Tongue (tissue), 2 donors: ENCODE results near the gene COMMD7. TPM values are rescaled to one million over a fixed set of nuclear protein-coding genes. Genes with fewer than 3 reads are reported as not detected.
A peak's percentile ranks its signal among the peaks of the same experiment; 100 is the strongest.

Experiments used
- DNase-seq: peaks from one replicate; pipeline ENCODE4 v3.0.0-alpha.2; 2015
- total RNA-seq: library from RNA; depleted of rRNA; stranded (reverse); fragments of >200 nt; gene quantifications from one replicate; pipeline ENCODE4 v1.2.3, GENCODE V29; 2014

Gene COMMD7
- total RNA-seq, 1 donor from 2014 or later, result 20.9 TPM

GRCh38 chr20:32675223-32675975 is 67.9 kb downstream of the COMMD7 start:
- DNase-seq, result no peak

DNA sequence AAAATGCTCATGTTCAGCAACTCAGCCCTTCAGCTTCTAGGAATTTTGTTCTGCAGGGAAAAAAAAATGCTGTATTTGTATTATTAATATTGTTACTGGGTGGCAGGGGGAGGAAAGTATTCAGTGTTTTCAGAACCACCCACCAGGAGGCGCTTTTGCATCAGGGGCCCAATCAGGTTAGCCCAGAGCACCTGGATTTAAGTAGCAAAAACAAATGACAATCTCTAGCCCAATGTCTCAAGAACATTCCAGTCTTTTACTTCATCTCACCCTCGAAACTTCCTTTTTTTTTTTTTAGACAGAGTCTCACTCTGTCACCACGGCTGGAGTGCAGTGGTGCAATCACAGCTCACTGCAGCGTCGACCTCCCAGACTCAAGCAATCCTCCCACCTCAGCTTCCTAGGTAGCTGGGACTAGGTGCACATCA is 68.9 kb downstream of the COMMD7 start:
- peak; percentile 51 for DNase-seq

DNA sequence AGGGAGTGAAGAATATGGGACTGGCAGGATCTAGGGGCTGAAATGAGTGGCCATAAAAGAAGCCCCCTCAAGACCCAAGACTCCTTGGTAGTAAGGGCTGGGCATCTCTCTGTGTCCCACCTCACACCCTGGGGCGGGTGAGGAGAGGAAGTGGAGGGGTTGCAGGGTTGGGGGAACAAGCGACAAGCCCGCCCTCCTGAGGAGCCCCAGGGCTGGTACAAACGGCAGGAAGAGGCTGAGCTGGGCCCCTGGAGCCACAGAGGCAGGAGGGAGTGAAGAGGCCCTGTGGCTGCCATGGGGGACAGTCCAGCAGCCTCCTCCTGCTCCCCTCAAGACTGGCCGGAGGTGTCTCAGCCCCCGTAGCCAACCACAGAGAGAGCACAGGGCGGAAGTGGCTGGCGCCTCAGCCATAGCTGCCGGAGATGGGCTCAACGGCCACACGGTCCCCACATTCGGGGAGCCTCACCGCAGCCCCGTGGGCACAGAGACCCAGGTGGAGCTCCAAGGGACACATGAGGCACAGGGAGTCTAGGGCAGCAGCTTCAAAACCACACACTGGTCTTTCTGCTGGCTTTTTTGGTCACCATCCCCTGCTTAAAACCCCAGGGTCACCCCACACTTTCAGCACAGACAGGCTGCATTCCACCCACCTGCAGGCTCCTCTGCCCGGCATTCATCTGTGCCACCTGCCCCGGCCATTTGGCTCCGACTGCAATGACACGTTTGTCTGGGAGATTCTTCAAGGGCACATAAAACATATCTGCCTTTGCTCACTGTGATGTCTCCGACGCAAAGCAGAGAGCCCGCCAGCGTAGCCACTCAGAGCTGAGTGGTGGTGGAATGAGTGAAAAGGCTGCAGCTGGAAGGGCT is 70.0 kb downstream of the COMMD7 start:
- DNase-seq, result no peak

DNA sequence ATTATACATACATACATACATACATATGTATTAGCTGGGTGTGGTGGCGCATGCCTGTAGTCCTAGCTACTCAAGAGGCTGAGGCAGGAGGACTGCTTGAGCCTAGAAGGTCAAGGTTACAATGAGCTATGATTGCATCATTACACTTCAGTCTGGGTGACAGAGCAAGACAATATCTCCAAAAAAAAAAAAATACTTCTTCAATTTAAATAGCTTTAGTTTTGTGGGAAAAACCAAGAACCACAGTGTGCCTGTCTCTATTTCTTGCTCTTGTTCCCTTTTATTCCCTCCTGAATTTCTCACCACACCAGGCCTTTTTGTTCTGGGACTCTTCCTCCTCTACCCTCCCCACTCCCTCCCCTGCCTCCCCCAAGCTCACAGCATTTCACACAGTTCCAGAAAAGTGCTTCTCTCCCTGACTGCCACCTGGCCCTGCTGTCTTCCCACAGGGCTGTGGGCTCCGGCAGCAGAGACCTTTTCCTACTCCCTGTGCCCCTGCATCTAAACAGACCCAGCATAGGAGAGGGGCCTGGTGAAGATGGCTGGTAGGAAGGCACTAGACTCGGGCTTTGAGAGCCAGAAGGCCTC is 70.8 kb downstream of the COMMD7 start:
- no peak for DNase-seq

DNA sequence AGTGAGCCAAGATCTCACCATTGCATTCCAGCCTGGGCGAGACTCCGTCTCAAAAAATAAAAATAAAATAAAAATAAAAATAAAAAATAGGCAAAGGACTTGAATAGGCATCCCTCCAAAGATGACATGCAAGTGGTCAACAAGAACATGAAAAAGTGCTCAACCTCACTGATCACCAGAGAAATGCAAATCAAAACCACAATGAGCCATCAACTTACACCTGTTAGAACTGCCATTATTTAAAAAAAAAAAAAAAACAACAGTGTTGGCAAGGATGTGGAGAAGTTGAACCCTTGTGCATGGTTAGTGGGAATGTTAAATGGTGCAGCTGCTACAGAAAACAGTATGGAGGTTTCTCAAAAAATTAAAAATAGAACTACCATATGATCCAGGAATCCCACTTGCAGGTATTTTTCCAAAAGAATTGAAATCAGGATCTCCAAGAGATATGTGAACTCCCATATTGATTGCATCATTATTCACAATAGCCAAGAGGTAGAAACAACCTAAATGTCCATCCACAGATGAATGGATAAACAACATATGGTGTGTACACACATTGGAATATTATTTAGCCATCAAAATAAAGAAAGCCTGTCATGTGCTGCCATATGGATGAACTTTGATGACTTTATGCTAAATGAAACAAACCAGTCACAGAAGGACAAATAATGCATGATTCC is 72.4 kb downstream of the COMMD7 start:
- DNase-seq, result no peak

GRCh38 chr20:32667027-32667426 is 76.2 kb downstream of the COMMD7 start:
- no peak for DNase-seq

DNA sequence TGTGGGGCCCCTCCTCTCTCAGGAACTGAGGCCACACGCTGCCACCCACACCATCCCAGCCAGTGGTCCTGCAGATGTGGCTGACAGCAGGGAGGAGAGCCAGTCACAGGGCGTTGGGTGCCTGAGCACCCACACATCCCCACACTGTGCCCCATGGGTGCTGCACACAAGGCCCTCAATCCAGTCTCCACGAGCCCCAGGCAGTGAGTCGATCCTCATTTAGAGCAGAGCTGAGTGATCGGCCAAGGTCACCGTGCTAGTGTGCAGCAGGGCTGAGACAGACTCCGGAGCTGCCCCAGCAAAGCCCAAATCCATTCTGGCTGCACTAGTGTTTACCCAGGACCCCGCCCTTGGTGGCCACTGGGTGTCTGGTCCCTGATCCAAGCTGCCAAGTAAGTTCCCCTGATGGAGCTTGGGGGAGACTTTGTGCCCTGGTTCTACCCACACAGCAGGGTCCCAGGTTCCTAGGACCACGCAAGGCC is 78.5 kb downstream of the COMMD7 start:
- no peak for DNase-seq

DNA sequence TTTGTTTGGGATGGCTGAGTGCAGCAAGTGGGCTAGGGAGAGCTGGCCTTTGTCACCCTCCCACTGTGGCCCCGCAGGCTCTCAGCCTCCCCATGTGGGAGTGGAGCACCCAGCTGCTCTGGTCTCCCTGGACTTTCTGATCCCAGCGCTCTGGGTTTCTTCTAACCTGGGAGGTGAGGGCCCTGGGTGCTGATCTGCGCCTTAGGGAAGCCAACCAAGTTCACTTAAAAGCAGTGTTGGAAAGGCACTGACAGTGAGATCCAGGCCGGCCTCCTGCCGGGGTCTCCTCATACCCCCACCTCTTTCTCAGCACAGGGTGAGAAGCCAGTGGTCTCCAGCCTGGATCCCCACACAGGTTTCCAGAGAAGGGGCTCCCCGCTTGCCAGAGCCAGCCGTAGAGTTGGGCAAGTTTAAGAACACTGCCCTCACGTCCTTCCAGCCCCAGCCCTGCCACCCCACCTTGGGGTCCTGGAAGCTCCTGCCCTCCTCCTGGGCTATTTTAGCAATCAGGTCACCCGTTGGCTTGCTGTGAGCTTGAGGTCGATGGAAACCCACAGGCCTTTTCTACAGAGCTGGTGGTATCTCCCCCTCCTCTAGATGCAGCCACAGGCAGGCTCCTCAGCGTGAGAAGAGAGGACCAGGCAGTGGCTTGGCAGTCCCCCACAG is 79.1 kb downstream of the COMMD7 start:
- DNase-seq, result no peak

GRCh38 chr20:32663335-32664011 is 79.8 kb downstream of the COMMD7 start:
- DNase-seq, result no peak

DNA sequence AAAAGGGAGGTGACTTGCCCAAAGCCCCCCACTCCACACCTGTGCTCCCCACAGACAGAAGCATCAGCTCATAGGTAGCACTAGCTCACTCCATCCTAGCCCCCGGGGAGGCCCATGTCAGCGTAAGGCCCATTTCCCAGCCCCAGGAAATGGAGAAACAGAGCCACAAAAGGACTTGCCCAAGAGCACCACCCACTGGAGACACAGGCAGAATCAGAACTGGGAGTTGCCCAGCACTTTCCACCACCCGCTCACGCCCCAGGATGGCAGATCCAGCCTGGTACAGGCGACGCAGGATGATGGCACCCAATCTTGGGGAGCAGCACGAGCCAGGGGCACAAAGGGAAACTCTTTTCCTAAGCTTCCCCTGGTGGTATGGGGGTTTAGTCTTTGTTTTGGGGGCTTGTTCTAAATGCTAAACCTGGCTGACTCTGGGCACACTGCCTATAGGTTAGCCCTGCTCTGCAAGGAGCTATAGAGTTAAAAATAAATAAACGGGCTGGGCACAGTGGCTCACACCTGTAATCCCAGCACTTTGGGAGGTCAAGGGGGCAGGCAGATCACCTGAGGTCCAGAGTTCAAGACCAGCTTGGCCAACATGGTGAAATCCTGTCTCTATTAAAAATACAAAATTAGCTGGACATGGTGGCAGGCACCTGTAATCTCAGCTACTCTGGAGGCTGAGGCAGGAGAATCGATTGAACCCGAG is 81.3 kb downstream of the COMMD7 start:
- DNase-seq, result no peak

DNA sequence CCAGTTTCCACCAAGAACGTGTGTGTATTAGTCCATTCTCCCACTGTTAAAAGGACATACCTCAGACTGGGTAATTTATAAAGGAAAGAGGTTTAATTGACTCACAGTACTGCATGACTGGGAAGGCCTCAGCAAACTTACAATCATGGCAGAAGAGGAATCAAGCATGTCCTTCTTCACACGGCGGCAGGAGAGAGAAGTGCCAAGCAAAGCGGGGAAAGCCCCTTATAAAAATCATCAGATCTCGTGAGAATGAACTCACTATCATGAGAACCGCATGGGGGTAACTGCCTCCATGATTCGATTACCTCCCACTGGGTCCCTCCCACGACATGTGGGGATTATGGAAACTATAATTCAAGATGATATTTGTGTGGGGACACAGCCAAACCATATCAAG is 82.6 kb downstream of the COMMD7 start:
- DNase-seq, result no peak

GRCh38 chr20:32656827-32657226 is 86.4 kb downstream of the COMMD7 start:
- no peak for DNase-seq

GRCh38 chr20:32655903-32656512 is 87.3 kb downstream of the COMMD7 start:
- DNase-seq, result no peak

GRCh38 chr20:32652739-32653526 is 90.3 kb downstream of the COMMD7 start:
- DNase-seq, result peak; percentile 89

Other genes starting within 250 kb of the COMMD7 start
- gene NOL4L, start 158.1 kb downstream of the COMMD7 start, total RNA-seq, result 5.9 TPM
- gene C20orf203, start 69.5 kb downstream of the COMMD7 start, total RNA-seq, result not detected
- gene DNMT3B, start 18.9 kb upstream of the COMMD7 start, total RNA-seq, result 2.9 TPM
- gene MAPRE1, start 76.5 kb upstream of the COMMD7 start, total RNA-seq, result 111 TPM
- 2.3 TPM for gene EFCAB8, start 115.5 kb upstream of the COMMD7 start, total RNA-seq